Effector memory CD4-positive, alpha-beta T cell (primary cell): ENCODE measurements around the gene TLCD3B.

Experiments used
- DNase-seq, 3 donors: peaks; one replicate each; pipeline ENCODE4 v3.0.0-alpha.2; 2020
- H3K27ac ChIP-seq: 2 replicates; pipeline ENCODE4 v1.7.0; 2013; ENCODE audit warnings: mild to moderate bottlenecking, low read length, moderate library complexity; ENCODE audit not compliant: insufficient read depth, poor library complexity, severe bottlenecking
- H3K27me3 ChIP-seq: replicated peaks from 2 replicates; pipeline ENCODE4 v1.7.0; 2013; ENCODE audit warnings: mild to moderate bottlenecking, low read length; ENCODE audit not compliant: insufficient read depth, control insufficient read depth, poor library complexity, severe bottlenecking
- H3K36me3 ChIP-seq: 2 replicates; pipeline ENCODE4 v1.7.0; 2013; ENCODE audit warnings: mild to moderate bottlenecking, low read length, moderate library complexity; ENCODE audit not compliant: control insufficient read depth, insufficient read depth
- H3K4me1 ChIP-seq: 2 replicates; pipeline ENCODE4 v1.7.0; 2013; ENCODE audit warnings: low read length, mild to moderate bottlenecking; ENCODE audit not compliant: control insufficient read depth, insufficient read depth, poor library complexity, severe bottlenecking
- H3K4me3 ChIP-seq: 2 replicates; pipeline ENCODE4 v1.7.0; 2013; ENCODE audit warnings: low read length, low read depth, mild to moderate bottlenecking; ENCODE audit not compliant: insufficient read depth, poor library complexity, severe bottlenecking
- H3K9me3 ChIP-seq: 2 replicates; pipeline ENCODE4 v1.7.0; 2013; ENCODE audit warnings: mild to moderate bottlenecking, low read length, moderate library complexity; ENCODE audit not compliant: control insufficient read depth

The TLCD3B gene

DNA sequence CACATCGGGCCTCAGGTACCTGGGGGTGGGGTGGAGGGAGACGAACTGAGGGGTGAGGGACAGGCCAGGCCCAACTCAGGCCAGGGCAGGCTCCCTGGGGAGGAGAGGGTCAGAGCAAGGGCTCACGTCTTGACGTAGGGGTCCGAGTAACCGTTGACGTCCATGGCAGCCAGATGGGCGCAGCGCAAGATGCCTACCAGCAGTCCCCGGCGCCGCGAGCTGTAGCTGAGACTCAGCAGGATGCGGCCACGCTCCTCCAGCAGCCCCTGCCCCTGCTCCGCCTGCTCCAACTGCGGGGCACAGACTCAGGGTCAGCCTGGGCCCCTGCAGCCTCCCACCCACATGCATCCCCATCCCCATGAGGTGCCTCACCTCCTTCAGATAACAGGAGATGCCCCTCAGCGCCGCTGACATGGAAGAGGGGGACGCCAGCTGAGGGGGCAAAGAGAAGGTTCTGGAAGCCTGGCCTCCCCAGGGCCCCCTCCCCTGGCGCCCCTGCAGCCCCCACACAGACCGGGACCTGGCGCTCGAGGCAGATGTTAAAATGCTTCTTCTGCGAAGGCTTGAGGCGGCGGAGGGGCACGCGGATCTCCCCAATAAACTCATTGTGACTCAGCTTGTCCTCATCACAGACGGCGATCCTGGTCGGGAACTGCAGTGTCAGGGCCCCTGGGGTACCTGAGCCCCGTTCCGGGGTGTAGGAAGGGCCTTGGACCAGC is 24.3 kb downstream of the TLCD3B start:
- DNase-seq = no peak
- Histone ChIP-seq H3K27ac (no peak overlapping the region), H3K9me3 (no peaks in the 10 kb centered on the region), H3K4me3 (no peak overlapping the region), H3K4me1 (peaks cover 12% of the 10 kb centered on the region), H3K27me3 (peaks cover 15% of the 10 kb centered on the region), H3K36me3 (no peaks in the 10 kb centered on the region)

DNA sequence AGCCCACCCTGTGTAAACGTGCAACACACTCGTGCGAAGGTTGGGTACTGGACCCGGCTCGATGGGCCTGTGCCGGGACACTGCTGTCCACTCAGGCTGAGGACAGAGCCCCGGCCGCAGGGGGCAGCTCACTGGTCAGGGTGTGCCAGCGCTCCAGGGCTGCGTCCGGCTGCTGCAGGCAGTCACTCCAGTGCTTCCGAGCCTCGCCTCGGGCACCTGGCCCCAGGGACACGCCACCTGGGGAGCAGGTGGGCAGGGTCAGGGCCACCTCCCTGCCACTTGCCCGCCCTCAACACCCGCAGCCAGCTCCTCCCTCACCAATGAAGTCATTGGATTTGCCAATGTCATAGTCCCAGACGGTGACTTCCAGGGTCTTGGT is 25.0 kb downstream of the TLCD3B start:
- no peaks in the 10 kb centered on the region for H3K9me3 ChIP-seq
- H3K27ac ChIP-seq = no peak overlapping the region
- no peaks in the 10 kb centered on the region for H3K36me3 ChIP-seq
- no peak for DNase-seq
- H3K4me1 ChIP-seq = peaks cover 7% of the 10 kb centered on the region
- H3K27me3 ChIP-seq = peaks cover 15% of the 10 kb centered on the region
- no peak overlapping the region for H3K4me3 ChIP-seq

DNA sequence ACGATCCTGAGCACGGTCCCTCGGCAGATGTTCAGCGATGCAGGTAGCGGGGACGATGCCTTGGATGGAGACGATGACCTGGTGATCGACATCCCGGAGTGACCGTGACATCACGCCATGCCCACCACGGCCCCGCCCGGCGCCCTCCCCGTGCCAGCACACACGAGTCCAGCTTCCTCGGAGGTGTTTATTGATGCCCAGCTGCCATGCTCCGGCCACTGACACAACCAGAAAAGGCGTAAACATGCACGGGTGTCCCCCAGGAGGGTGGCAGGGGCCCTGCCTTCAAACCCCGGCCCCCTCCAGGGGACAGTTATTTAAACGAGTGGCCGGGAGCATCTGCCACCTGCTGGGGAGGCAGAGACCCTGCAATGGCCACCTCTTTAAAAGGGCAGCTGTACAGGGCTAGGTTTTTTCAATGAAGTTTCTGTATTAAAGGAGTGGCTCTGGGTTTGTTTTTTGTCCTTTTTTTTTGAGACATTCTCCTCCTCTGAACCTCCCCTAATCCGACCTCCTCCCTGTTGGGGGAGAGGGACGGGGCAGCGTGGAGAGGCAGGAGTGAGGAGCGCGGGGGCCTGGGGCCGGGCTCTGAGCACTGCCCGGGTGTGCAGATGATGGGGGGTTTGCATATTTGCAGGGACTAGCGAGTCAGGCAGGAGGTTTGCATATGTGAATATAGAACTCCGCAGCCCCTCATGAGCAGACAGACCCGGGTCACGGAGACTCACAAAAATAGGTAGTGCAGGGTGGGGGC is 25.6 kb downstream of the TLCD3B start:
- Histone ChIP-seq H3K27me3 (peaks cover 10% of the 10 kb centered on the region), H3K36me3 (peaks cover 2% of the 10 kb centered on the region), H3K27ac (no peak overlapping the region), H3K9me3 (no peaks in the 10 kb centered on the region), H3K4me1 (peaks cover 4% of the 10 kb centered on the region), H3K4me3 (no peak overlapping the region)
- peak in 2 of 3 donors; percentile 11 to 28 for DNase-seq

DNA sequence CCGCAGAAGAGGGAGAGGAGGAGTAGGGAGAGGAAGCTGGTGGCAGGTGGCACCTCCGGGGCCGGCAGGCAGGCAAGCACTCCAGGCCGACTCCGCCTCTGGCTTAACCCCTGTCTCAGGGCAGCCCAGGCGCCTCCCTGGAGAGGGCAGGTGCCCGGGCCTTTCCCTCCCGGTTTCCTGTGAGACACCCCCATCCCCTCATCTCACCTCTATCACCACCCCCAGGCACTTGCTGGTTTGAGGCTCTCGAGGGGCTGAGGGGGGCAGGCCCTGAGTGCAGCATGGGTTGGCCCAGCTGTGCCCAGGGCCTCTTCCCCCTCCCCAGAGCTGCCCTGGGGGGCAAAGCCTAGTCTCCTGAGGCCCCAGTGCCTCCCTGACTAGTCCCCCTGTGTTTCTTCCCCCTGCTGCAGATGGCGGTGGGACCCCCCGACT is 26.2 kb downstream of the TLCD3B start:
- peaks cover 9% of the 10 kb centered on the region for H3K36me3 ChIP-seq
- no peak for DNase-seq
- no peak overlapping the region for H3K27ac ChIP-seq
- no peak overlapping the region for H3K4me3 ChIP-seq
- no peaks in the 10 kb centered on the region for H3K4me1 ChIP-seq
- peaks cover 3% of the 10 kb centered on the region for H3K27me3 ChIP-seq
- H3K9me3 ChIP-seq = no peaks in the 10 kb centered on the region

DNA sequence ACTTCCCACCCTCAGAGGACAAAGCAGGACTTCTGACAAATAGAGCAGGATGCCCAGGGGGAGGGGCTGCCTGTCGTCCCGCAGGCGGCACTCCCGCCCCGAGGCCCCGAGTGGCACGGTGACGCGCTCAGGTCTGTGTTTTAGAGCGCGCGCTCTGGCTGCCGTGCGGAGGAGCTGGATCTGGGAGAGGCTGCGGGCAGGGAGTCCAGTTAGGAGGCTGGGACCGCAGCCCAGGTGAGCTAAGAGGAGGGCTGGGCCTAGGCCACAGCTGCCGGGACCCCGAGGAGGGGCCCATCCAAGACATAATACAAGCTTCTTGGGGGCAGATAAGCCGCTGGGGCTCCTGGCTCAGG is 26.7 kb downstream of the TLCD3B start:
- no peak for DNase-seq
- H3K27me3 ChIP-seq = no peaks in the 10 kb centered on the region
- H3K9me3 ChIP-seq = no peaks in the 10 kb centered on the region
- H3K27ac ChIP-seq = no peak overlapping the region
- no peaks in the 10 kb centered on the region for H3K4me1 ChIP-seq
- peaks cover 10% of the 10 kb centered on the region for H3K36me3 ChIP-seq
- no peak overlapping the region for H3K4me3 ChIP-seq

DNA sequence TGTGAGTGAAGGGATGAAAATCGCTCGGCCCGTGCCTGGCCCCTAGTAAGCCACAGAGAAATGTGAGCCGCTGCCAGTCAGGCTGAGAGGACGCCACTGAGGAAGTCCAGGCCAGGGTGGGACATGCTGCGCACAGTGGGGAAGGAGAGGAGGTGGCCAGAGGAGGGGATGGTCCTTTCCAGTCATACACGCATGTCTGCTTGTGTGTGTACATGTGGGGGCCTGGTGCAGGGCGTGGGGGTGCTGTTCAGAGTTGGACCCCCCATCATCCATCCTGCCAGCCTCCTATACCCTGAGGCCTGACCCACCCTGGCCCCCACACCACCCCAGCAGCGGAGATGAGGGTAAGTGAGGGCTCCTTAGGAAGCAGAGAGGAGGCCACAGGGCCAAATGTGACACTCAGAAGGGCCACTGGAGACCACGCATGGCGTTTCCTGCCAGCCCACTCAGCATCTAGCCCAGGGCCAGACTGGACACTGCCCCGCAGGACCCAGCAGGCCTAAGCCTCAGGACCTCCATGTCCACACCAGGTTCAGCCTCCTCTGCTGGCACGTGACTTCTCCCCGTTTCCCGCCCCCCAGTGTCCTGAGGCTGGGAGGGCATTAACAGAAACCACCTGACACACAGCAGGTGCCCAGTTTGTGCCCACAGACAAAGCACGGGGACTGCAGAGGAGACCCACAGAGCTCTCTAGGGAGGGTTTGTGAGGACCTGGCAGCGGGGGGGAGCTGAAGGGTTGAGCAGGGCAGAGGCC is 27.2 kb downstream of the TLCD3B start:
- Histone ChIP-seq H3K27me3 (no peaks in the 10 kb centered on the region), H3K4me3 (no peak overlapping the region), H3K4me1 (no peaks in the 10 kb centered on the region), H3K27ac (no peak overlapping the region), H3K36me3 (peaks cover 12% of the 10 kb centered on the region), H3K9me3 (no peaks in the 10 kb centered on the region)
- no peak for DNase-seq

DNA sequence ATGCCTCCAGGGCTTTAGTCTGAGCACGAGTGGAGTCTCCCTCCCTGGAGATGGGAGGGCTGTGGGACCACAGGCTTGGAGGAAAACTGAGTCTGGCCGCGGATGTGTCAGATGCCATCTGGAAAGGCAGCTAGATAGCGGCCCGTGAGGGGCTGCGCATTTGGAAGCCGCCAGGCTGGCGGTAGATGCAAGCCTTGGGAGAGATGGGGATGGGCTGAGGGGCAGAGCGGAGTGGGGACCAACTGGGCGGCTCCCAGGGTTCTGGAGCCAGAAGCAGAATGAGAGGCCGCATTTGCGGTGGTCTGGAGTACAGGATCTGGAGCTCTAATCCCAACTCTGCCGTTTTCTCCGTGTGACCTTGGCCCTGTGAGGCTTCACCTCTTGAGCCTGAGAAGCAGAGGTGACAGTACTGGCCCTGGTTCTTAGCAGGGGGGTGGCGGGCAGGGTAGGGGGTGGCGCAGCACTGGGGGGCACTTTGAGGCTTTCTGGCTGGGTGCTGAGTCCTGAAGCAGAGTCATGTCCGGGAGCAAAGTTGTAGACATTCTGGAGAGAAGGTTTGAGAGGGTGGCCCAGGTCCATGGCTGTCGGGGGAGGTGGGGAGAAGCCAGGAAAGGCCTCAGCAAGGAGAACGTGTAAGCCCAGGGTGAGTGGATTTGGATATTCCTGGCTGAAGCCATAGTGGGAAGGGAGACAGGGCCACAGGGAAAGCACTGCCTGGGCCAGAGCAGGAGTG is 28.3 kb downstream of the TLCD3B start:
- Histone ChIP-seq H3K27ac (no peak overlapping the region), H3K9me3 (no peaks in the 10 kb centered on the region), H3K36me3 (peaks cover 12% of the 10 kb centered on the region), H3K4me3 (no peak overlapping the region), H3K4me1 (no peaks in the 10 kb centered on the region), H3K27me3 (no peaks in the 10 kb centered on the region)
- no peak for DNase-seq

DNA sequence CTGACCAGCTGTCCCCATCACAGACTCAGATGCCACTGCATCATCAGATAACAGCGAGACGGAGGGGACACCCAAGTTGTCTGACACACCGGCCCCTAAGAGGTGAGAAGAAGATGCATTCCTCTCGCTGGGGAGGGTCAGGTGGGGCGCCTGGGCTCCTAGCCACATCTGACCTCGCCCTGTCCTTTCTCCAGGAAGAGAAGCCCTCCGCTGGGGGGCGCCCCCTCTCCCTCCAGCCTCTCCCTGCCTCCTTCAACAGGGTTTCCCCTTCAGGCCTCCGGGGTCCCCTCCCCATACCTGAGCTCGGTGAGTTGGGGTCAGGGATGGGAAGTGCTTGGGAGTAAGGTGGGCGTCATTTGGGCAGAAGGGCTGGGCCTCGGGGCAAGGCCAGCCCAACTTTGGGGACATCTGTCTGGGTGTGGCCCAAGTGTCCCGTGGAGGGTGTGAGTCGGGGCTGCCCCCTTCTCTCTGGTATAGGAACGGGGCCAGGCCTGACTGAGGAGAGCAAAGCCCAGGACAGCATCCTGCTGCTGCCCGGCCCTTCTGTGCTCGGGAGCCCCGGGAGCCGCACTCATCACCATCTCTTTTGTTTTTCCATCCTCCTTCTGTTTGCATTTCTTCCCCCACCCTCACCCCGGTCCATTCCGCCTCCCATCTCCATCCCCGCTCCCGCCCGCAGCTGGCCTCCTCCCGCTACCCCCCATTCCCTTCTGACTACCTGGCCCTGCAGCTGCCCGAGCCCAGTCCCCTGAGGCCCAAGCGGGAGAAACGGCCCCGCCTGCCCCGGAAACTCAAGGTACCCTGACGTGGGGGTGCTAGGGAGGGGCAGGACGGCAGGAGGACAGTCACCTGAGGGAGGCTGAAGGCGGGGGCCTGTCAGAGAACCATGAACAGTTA is 30.1 kb downstream of the TLCD3B start:
- peaks cover 12% of the 10 kb centered on the region for H3K36me3 ChIP-seq
- no peaks in the 10 kb centered on the region for H3K9me3 ChIP-seq
- peaks cover 8% of the 10 kb centered on the region for H3K4me1 ChIP-seq
- no peak overlapping the region for H3K27ac ChIP-seq
- no peak overlapping the region for H3K4me3 ChIP-seq
- DNase-seq = no peak
- H3K27me3 ChIP-seq = no peaks in the 10 kb centered on the region

DNA sequence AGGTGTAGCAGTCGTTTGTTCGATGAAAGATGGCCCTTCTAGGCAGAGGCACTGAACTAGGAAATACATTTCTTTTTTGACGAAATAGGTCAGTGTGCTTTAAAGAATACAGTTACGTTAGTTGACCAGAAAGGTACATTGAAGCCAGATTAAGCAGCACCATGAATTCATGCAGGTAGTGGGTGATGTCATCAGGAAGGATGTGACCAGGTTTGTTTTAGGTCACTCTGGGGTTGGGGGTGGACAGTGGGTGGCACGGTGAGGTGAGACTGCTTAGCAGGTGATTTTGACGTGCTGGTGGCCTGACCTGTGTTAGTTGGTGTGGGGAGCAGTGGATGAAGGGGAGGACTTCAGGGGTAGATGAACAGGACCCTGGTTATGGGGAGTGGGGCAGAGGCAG is 31.5 kb downstream of the TLCD3B start:
- Histone ChIP-seq H3K4me3 (no peak overlapping the region), H3K27me3 (no peaks in the 10 kb centered on the region), H3K9me3 (no peaks in the 10 kb centered on the region), H3K4me1 (peaks cover 14% of the 10 kb centered on the region), H3K27ac (no peak overlapping the region), H3K36me3 (peaks cover 16% of the 10 kb centered on the region)
- DNase-seq = no peak
